ENCODE data around the gene MEDAG.

MEDAG gene

GRCh38 chr13:30966101-30966500 is 60.0 kb downstream of the MEDAG start:
- no peak overlapping the region for H3K4me3 ChIP-seq (ENCODE audit: low read depth, low read length)
- DNase-seq (ENCODE audit: low read depth), result no peak
- TF ChIP-seq MAX (IDR thresholded peaks at IDR 0.05; ENCODE audit: low read depth, low read length) (no peak), CTCF (IDR thresholded peaks at IDR 0.05; ENCODE audit: low read depth, low read length) (no peak), POLR2A (IDR thresholded peaks at IDR 0.05; ENCODE audit: extremely low read depth, insufficient read length) (no peak), MYC (IDR thresholded peaks at IDR 0.05; ENCODE audit: low read depth, low read length) (no peak)

- no peak for DNase-seq (ENCODE audit: low read depth)
- TF ChIP-seq MAX (IDR thresholded peaks at IDR 0.05; ENCODE audit: low read depth, low read length) (no peak), MYC (IDR thresholded peaks at IDR 0.05; ENCODE audit: low read depth, low read length) (no peak), CTCF (IDR thresholded peaks at IDR 0.05; ENCODE audit: low read depth, low read length) (no peak), POLR2A (IDR thresholded peaks at IDR 0.05; ENCODE audit: extremely low read depth, insufficient read length) (no peak)
- H3K4me3 ChIP-seq (ENCODE audit: low read depth, low read length), result no peak overlapping the region
Measured at GRCh38 chr13:30968846-30969245, 62.8 kb downstream of the MEDAG start.

GRCh38 chr13:30971575-30971974 is 65.5 kb downstream of the MEDAG start:
- DNase-seq (ENCODE audit: low read depth), result no peak
- TF ChIP-seq CTCF (IDR thresholded peaks at IDR 0.05; ENCODE audit: low read depth, low read length) (no peak), MYC (IDR thresholded peaks at IDR 0.05; ENCODE audit: low read depth, low read length) (no peak), POLR2A (IDR thresholded peaks at IDR 0.05; ENCODE audit: extremely low read depth, insufficient read length) (no peak), MAX (IDR thresholded peaks at IDR 0.05; ENCODE audit: low read depth, low read length) (no peak)
- H3K4me3 ChIP-seq (ENCODE audit: low read depth, low read length), result no peak overlapping the region

GRCh38 chr13:30972888-30973377 is 66.9 kb downstream of the MEDAG start:
- H3K4me3 ChIP-seq (ENCODE audit: low read depth, low read length), result no peak overlapping the region
- TF ChIP-seq MYC (IDR thresholded peaks at IDR 0.05; ENCODE audit: low read depth, low read length) (no peak), MAX (IDR thresholded peaks at IDR 0.05; ENCODE audit: low read depth, low read length) (no peak), CTCF (IDR thresholded peaks at IDR 0.05; ENCODE audit: low read depth, low read length) (no peak), POLR2A (IDR thresholded peaks at IDR 0.05; ENCODE audit: extremely low read depth, insufficient read length) (no peak)
- no peak for DNase-seq (ENCODE audit: low read depth)

GRCh38 chr13:30974350-30974749 is 68.3 kb downstream of the MEDAG start:
- no peak overlapping the region for H3K4me3 ChIP-seq (ENCODE audit: low read depth, low read length)
- DNase-seq (ENCODE audit: low read depth), result no peak
- TF ChIP-seq MYC (IDR thresholded peaks at IDR 0.05; ENCODE audit: low read depth, low read length) (no peak), CTCF (IDR thresholded peaks at IDR 0.05; ENCODE audit: low read depth, low read length) (no peak), MAX (IDR thresholded peaks at IDR 0.05; ENCODE audit: low read depth, low read length) (no peak), POLR2A (IDR thresholded peaks at IDR 0.05; ENCODE audit: extremely low read depth, insufficient read length) (no peak)
